Esophagus squamous epithelium (tissue), 5 donors: ENCODE data around the gene MED13L. TPM values are rescaled to one million over a fixed set of nuclear protein-coding genes. Genes with fewer than 3 reads are reported as not detected.

ENCODE experiments used
- DNase-seq: peaks from one replicate; lab custom pipeline; 2025; lab: John Stamatoyannopoulos, UW
- H3K27ac ChIP-seq, 4 donors: fragments of 200-600 bp; sonication (generic); one replicate each; pipeline ENCODE4 v1.5.1; 2016 to 2019; ENCODE audit warnings: mild to moderate bottlenecking in 1 of 4
- H3K27me3 ChIP-seq, 4 donors: fragments of 200-600 bp; sonication (generic); 1 replicate in 3 of 4; 2 replicates in 1 of 4; pipeline versions ENCODE4 v1.5.1 to v1.6.0; 2017 to 2021; ENCODE audit warnings: antibody characterized with exemption in 1 of 4
- H3K36me3 ChIP-seq, 3 donors: fragments of 200-600 bp; sonication (generic); one replicate each; pipeline ENCODE4 v1.5.1; 2016 to 2019
- H3K4me1 ChIP-seq, 3 donors: fragments of 200-600 bp; sonication (generic); one replicate each; pipeline ENCODE4 v1.5.1; 2017 to 2019
- H3K4me3 ChIP-seq, 4 donors: fragments of 200-600 bp; sonication (generic); 1 replicate in 3 of 4; 2 replicates in 1 of 4; pipeline ENCODE4 v1.5.1; 2016 to 2019; ENCODE audit warnings: mild to moderate bottlenecking in 2 of 4, moderate library complexity in 1 of 4
- H3K9me3 ChIP-seq, 3 donors: fragments of 200-600 bp; sonication (generic); one replicate each; pipeline ENCODE4 v1.5.1; 2016 to 2019
- CTCF ChIP-seq, 6 experiments: fragments of 450-650 bp in 4 of 6; fragments of 200-600 bp in 2 of 6; sonication (generic) in 2 of 6; IDR thresholded peaks; one replicate each; pipeline ENCODE4 v1.5.1; 2016 to 2019; ENCODE audit warnings: antibody characterized with exemption in 6 of 6, mild to moderate bottlenecking in 4 of 6, moderate library complexity in 4 of 6
- POLR2A ChIP-seq, 4 donors: fragments of 450-650 bp; IDR thresholded peaks; one replicate each; pipeline ENCODE4 v1.6.1; 2017; ENCODE audit warnings: antibody characterized with exemption in 4 of 4, mild to moderate bottlenecking in 4 of 4, moderate library complexity in 3 of 4
- WGBS, 2 donors: methylation state at CpG; one replicate each; pipeline ENCODE4 v1.1.5; 2018; 5-methylcytosine and 5-hydroxymethylcytosine counted together
- intact Hi-C: fragments of 100-400 bp; cut with DNase I; formaldehyde crosslinking; loops from one replicate; pipeline ENCODE4 v1.15.0; 2022
- total RNA-seq, 4 donors: library from RNA; depleted of rRNA; stranded (reverse); fragments of >200 nt; gene quantifications; one replicate each; pipeline ENCODE4 v1.1.0, GENCODE V29; 2016
- donor health status: DM: yes; HTN: yes; CAD: no.

MED13L gene
- total RNA-seq, 4 donors from 2014 or later: 52.2 to 137 (median 62.1) TPM

GRCh38 chr12:116150452-116150851, 127.0 kb downstream of the MED13L start:
- 78 to 87% methylated on average over 5 of the region's 5 CpGs for WGBS, 2 donors
- Histone ChIP-seq H3K27ac (no peak overlapping the region), H3K36me3 (no peaks in the 10 kb centered on the region), H3K4me3 (no peak overlapping the region), H3K4me1 (peaks cover 9 to 68% (median 28%) of the 10 kb centered on the region in 3 donors), H3K27me3 (no peaks in the 10 kb centered on the region), H3K9me3 (no peaks in the 10 kb centered on the region)
- intact Hi-C loops: no loop called here
- DNase-seq: no peak
- no peak for TF ChIP-seq CTCF (IDR thresholded peaks at IDR 0.05)
- no peak for TF ChIP-seq POLR2A (IDR thresholded peaks at IDR 0.05)

GRCh38 chr12:116150001-116150400, 127.5 kb downstream of the MED13L start:
- Histone ChIP-seq H3K36me3 (no peaks in the 10 kb centered on the region), H3K27me3 (no peaks in the 10 kb centered on the region), H3K4me3 (no peak overlapping the region), H3K9me3 (no peaks in the 10 kb centered on the region), H3K27ac (no peak overlapping the region), H3K4me1 (peaks cover 9 to 68% (median 28%) of the 10 kb centered on the region in 3 donors)
- intact Hi-C loops: no loop called here
- DNase-seq: no peak
- 73 to 80% methylated on average over 4 of the region's 4 CpGs for WGBS, 2 donors
- TF ChIP-seq CTCF (IDR thresholded peaks at IDR 0.05) (no peak), POLR2A (IDR thresholded peaks at IDR 0.05) (no peak)

- Histone ChIP-seq H3K36me3 (no peaks in the 10 kb centered on the region), H3K27ac (no peak overlapping the region), H3K4me3 (no peak overlapping the region), H3K9me3 (no peaks in the 10 kb centered on the region), H3K27me3 (no peaks in the 10 kb centered on the region), H3K4me1 (peaks cover 7 to 68% (median 31%) of the 10 kb centered on the region in 3 donors)
- no peak for DNase-seq
- intact Hi-C loops: loop anchor here (10.0 kb wide), 1 partner anchor 456 kb away; no protein-coding TSS in a partner anchor
- no peak for TF ChIP-seq POLR2A (IDR thresholded peaks at IDR 0.05)
- TF ChIP-seq CTCF (IDR thresholded peaks at IDR 0.05): no peak
- 65 to 66% methylated on average over 3 of the region's 3 CpGs for WGBS, 2 donors
Observed at GRCh38 chr12:116148844-116149243, 128.6 kb downstream of the MED13L start.

- no peaks in the 10 kb centered on the region for H3K36me3 ChIP-seq
- H3K27ac ChIP-seq: no peak overlapping the region
- TF ChIP-seq POLR2A (IDR thresholded peaks at IDR 0.05): no peak
- TF ChIP-seq CTCF (IDR thresholded peaks at IDR 0.05): no peak
- no peak for DNase-seq
- WGBS, 2 donors: 95 to 97% methylated on average over 6 to 8 of the region's 8 CpGs
- H3K4me1 ChIP-seq: peaks cover 6 to 68% (median 39%) of the 10 kb centered on the region in 3 donors
- no peaks in the 10 kb centered on the region for H3K9me3 ChIP-seq
- no peak overlapping the region for H3K4me3 ChIP-seq
- no peaks in the 10 kb centered on the region for H3K27me3 ChIP-seq
- intact Hi-C loops: loop anchor here (10.0 kb wide), 1 partner anchor 458 kb away; no protein-coding TSS in a partner anchor
Observed at GRCh38 chr12:116146386-116146785, 131.1 kb downstream of the MED13L start.

GRCh38 chr12:116145451-116145850, 132.0 kb downstream of the MED13L start:
- H3K9me3 ChIP-seq: no peaks in the 10 kb centered on the region
- H3K4me3 ChIP-seq: no peak overlapping the region
- no peak overlapping the region for H3K27ac ChIP-seq
- WGBS, 2 donors: 96 to 98% methylated on average over 3 of the region's 3 CpGs
- no peaks in the 10 kb centered on the region for H3K27me3 ChIP-seq
- no peaks in the 10 kb centered on the region for H3K36me3 ChIP-seq
- peaks cover 6 to 72% (median 41%) of the 10 kb centered on the region in 3 donors for H3K4me1 ChIP-seq
- no peak for DNase-seq
- intact Hi-C loops: loop anchor here (10.0 kb wide), 1 partner anchor 459 kb away; no protein-coding TSS in a partner anchor
- TF ChIP-seq POLR2A (IDR thresholded peaks at IDR 0.05) (no peak), CTCF (IDR thresholded peaks at IDR 0.05) (no peak)
